SK-N-SH treated with all-trans-retinoic acid at 6 μM for 48 hours (cell line): ENCODE data around the gene GREB1.

Experiments
- ATAC-seq: fragments of 200-7000 bp; cut with Tn5 transposase; 3 replicates; pipeline ENCODE4 v1.9.1; 2020; ENCODE audit warnings: mild to moderate bottlenecking, moderate library complexity
- ARNTL ChIP-seq: fragments of 450-650 bp; formaldehyde crosslinking; IDR thresholded peaks from 2 replicates; pipeline ENCODE4 v1.5.0; 2020; ENCODE audit warnings: low read depth, mild to moderate bottlenecking, moderate library complexity, borderline replicate concordance
- BACH2 ChIP-seq: fragments of 250-450 bp; sonication (Bioruptor Pico); IDR thresholded peaks from 2 replicates; pipeline ENCODE4 v1.9.0; 2021; ENCODE audit warnings: mild to moderate bottlenecking, borderline replicate concordance
- CREB5 ChIP-seq: fragments of 250-450 bp; sonication (Bioruptor Pico); IDR thresholded peaks from 2 replicates; pipeline ENCODE4 v1.5.1; 2020; ENCODE audit warnings: low read depth, mild to moderate bottlenecking, moderate library complexity
- CSDC2 ChIP-seq: fragments of 250-450 bp; sonication (Bioruptor Pico); IDR thresholded peaks from 2 replicates; pipeline ENCODE4 v1.5.0; 2020; ENCODE audit warnings: mild to moderate bottlenecking, moderate library complexity
- CSRNP3 ChIP-seq: fragments of 250-450 bp; sonication (Bioruptor Pico); IDR thresholded peaks from 2 replicates; pipeline ENCODE4 v1.5.1; 2021; ENCODE audit warnings: mild to moderate bottlenecking, moderate library complexity
- ESRRG ChIP-seq: fragments of 250-450 bp; sonication (Bioruptor Pico); IDR thresholded peaks from 2 replicates; pipeline ENCODE4 v1.6.1; 2021; ENCODE audit warnings: mild to moderate bottlenecking
- GLIS3 ChIP-seq: fragments of 250-450 bp; sonication (Bioruptor Pico); IDR thresholded peaks from 2 replicates; pipeline ENCODE4 v1.5.0; 2020; ENCODE audit warnings: mild to moderate bottlenecking, moderate library complexity
- ISL1 ChIP-seq: fragments of 250-450 bp; sonication (Bioruptor Pico); IDR thresholded peaks from 2 replicates; pipeline ENCODE4 v2.1.2; 2022; ENCODE audit warnings: mild to moderate bottlenecking, moderate library complexity
- OSR1 ChIP-seq: fragments of 250-450 bp; sonication (Bioruptor Pico); IDR thresholded peaks from 2 replicates; pipeline ENCODE4 v1.8.0; 2022; ENCODE audit warnings: moderate library complexity, mild to moderate bottlenecking, inconsistent platforms
- PATZ1 ChIP-seq: fragments of 250-450 bp; sonication (Bioruptor Pico); IDR thresholded peaks from 2 replicates; pipeline ENCODE4 v1.8.0; 2020; ENCODE audit warnings: mild to moderate bottlenecking, moderate library complexity, borderline replicate concordance
- POU6F1 ChIP-seq: fragments of 250-450 bp; sonication (Bioruptor Pico); IDR thresholded peaks from 2 replicates; pipeline ENCODE4 v1.8.0; 2021; ENCODE audit warnings: low read depth, mild to moderate bottlenecking, moderate library complexity, borderline replicate concordance
- PPARA ChIP-seq: fragments of 250-450 bp; sonication (Bioruptor Pico); IDR thresholded peaks from 2 replicates; pipeline ENCODE4 v1.5.0; 2020; ENCODE audit warnings: mild to moderate bottlenecking, borderline replicate concordance
- RARB ChIP-seq: fragments of 250-450 bp; sonication (Bioruptor Pico); IDR thresholded peaks from 2 replicates; pipeline ENCODE4 v1.8.0; 2021; ENCODE audit warnings: mild to moderate bottlenecking, moderate library complexity
- SNAI2 ChIP-seq: fragments of 250-450 bp; sonication (Bioruptor Pico); IDR thresholded peaks from 2 replicates; pipeline ENCODE4 v1.5.0; 2020; ENCODE audit warnings: mild to moderate bottlenecking, moderate library complexity
- TCF4 ChIP-seq: fragments of 250-450 bp; sonication (Bioruptor Pico); IDR thresholded peaks from 2 replicates; pipeline ENCODE4 v1.8.0; 2021; ENCODE audit warnings: mild to moderate bottlenecking, moderate library complexity, borderline replicate concordance
- TOX ChIP-seq: fragments of 250-450 bp; sonication (Bioruptor Pico); IDR thresholded peaks from 2 replicates; pipeline ENCODE4 v1.8.0; 2021; ENCODE audit warnings: mild to moderate bottlenecking, moderate library complexity, borderline replicate concordance
- TSHZ2 ChIP-seq: fragments of 250-450 bp; sonication (Bioruptor Pico); IDR thresholded peaks from 2 replicates; pipeline ENCODE4 v1.5.0; 2020; ENCODE audit warnings: mild to moderate bottlenecking, moderate library complexity
- ZC3H10 ChIP-seq: fragments of 250-450 bp; sonication (Bioruptor Pico); IDR thresholded peaks from 2 replicates; pipeline ENCODE4 v1.5.1; 2021; ENCODE audit warnings: mild to moderate bottlenecking, moderate library complexity
- ZFP30 ChIP-seq: fragments of 450-650 bp; formaldehyde crosslinking; IDR thresholded peaks from 2 replicates; pipeline ENCODE4 v1.5.0; 2022; ENCODE audit warnings: mild to moderate bottlenecking, moderate library complexity
- ZNF565 ChIP-seq: fragments of 450-650 bp; formaldehyde crosslinking; conservative IDR thresholded peaks from 2 replicates; pipeline ENCODE4 v1.5.0; 2020; ENCODE audit warnings: low read depth, mild to moderate bottlenecking, moderate library complexity
- ZNF70 ChIP-seq: fragments of 450-650 bp; formaldehyde crosslinking; IDR thresholded peaks from 2 replicates; pipeline ENCODE4 v1.5.0; 2020; ENCODE audit warnings: mild to moderate bottlenecking, moderate library complexity
- ZNF8 ChIP-seq: fragments of 450-650 bp; formaldehyde crosslinking; IDR thresholded peaks from 2 replicates; pipeline ENCODE4 v1.5.0; 2020; ENCODE audit warnings: mild to moderate bottlenecking, moderate library complexity

GREB1 gene

GRCh38 chr2:11514081-11514730, 19.6 kb upstream of the GREB1 start:
- ATAC-seq: no peak
- no peak for TF ChIP-seq TSHZ2 (CRISPR knock-in tag)
- TF ChIP-seq TOX (CRISPR knock-in tag): no peak
- TF ChIP-seq SNAI2 (CRISPR knock-in tag): no peak
- TF ChIP-seq CSDC2 (CRISPR knock-in tag): no peak
- no peak for TF ChIP-seq ZC3H10 (CRISPR knock-in tag)
- no peak for TF ChIP-seq GLIS3 (CRISPR knock-in tag)
- TF ChIP-seq ZFP30 (CRISPR knock-in tag): no peak
- TF ChIP-seq PPARA (CRISPR knock-in tag): no peak
- no peak for TF ChIP-seq TCF4 (CRISPR knock-in tag)
- TF ChIP-seq RARB (CRISPR knock-in tag): no peak
- TF ChIP-seq ZNF8 (CRISPR knock-in tag): no peak
- no peak for TF ChIP-seq ZNF70
- TF ChIP-seq ARNTL: no peak
- TF ChIP-seq POU6F1 (CRISPR knock-in tag): no peak
- TF ChIP-seq CSRNP3 (CRISPR knock-in tag): no peak
- no peak for TF ChIP-seq ZNF565 (CRISPR knock-in tag)
- TF ChIP-seq CREB5: no peak
- no peak for TF ChIP-seq OSR1 (CRISPR knock-in tag)
- no peak for TF ChIP-seq ISL1

GRCh38 chr2:11514904-11515303, 18.9 kb upstream of the GREB1 start:
- TF ChIP-seq ISL1: no peak
- no peak for TF ChIP-seq ZC3H10 (CRISPR knock-in tag)
- no peak for TF ChIP-seq ZNF565 (CRISPR knock-in tag)
- no peak for TF ChIP-seq TCF4 (CRISPR knock-in tag)
- no peak for TF ChIP-seq ESRRG (CRISPR knock-in tag)
- TF ChIP-seq PATZ1: no peak
- ATAC-seq: no peak

- ATAC-seq: no peak
- no peak for TF ChIP-seq ZNF70
- no peak for TF ChIP-seq CSRNP3 (CRISPR knock-in tag)
- no peak for TF ChIP-seq ZC3H10 (CRISPR knock-in tag)
- no peak for TF ChIP-seq CSDC2 (CRISPR knock-in tag)
- TF ChIP-seq SNAI2 (CRISPR knock-in tag): no peak
- no peak for TF ChIP-seq TSHZ2 (CRISPR knock-in tag)
- TF ChIP-seq BACH2: no peak
- TF ChIP-seq ARNTL: no peak
- TF ChIP-seq ISL1: no peak
Measured at GRCh38 chr2:11515490-11515981, 18.3 kb upstream of the GREB1 start.
